Epithelial cell of proximal tubule (primary cell): Measurements from ENCODE around the gene PFKP. TPM values are rescaled to one million over a fixed set of nuclear protein-coding genes. Genes with fewer than 3 reads are reported as not detected.

Experiments used
- DNase-seq: peaks from one replicate; pipeline ENCODE4 v3.0.0-alpha.2; 2011; ENCODE audit warnings: low read depth
- H3K4me3 ChIP-seq: 2 replicates; pipeline ENCODE4 v1.5.1; 2011; ENCODE audit warnings: low read depth, mild to moderate bottlenecking, low read length
- CTCF ChIP-seq: conservative IDR thresholded peaks from 2 replicates; pipeline ENCODE4 v1.5.1; 2012; ENCODE audit warnings: low read depth, mild to moderate bottlenecking, low read length
- total RNA-seq: library from RNA; depleted of rRNA; stranded (reverse); fragments of >200 nt; gene quantifications from 2 replicates; pipeline ENCODE4 v1.2.3, GENCODE V29; 2015

PFKP gene
- total RNA-seq, 1 donor from 2014 or later: 402 TPM

DNA sequence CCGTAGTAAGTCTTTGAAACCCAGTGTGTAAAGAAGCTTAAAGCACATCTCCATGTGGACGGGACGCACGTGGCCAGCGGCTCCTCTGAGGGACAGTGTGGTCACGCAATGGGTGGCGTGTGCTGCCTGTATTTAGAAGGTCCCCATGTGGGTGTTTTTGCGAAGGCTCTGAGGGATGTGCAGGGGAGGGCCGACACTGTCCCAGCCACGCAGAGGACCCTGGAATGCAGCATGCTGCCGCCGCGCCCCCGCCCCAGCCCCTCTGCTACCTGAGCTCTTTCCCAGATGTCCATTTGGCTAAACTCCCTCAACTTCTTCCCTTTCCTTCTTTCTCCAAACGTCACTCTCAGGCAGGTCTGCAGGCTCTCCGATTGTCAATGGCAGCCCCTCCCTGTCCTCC is 8.8 kb downstream of the PFKP start:
- H3K4me3 ChIP-seq: no peak overlapping the region
- DNase-seq: no peak
- TF ChIP-seq CTCF: no peak

GRCh38 chr10:3077509-3077908 is 10.2 kb downstream of the PFKP start:
- no peak for DNase-seq
- no peak for TF ChIP-seq CTCF
- H3K4me3 ChIP-seq: no peak overlapping the region

DNA sequence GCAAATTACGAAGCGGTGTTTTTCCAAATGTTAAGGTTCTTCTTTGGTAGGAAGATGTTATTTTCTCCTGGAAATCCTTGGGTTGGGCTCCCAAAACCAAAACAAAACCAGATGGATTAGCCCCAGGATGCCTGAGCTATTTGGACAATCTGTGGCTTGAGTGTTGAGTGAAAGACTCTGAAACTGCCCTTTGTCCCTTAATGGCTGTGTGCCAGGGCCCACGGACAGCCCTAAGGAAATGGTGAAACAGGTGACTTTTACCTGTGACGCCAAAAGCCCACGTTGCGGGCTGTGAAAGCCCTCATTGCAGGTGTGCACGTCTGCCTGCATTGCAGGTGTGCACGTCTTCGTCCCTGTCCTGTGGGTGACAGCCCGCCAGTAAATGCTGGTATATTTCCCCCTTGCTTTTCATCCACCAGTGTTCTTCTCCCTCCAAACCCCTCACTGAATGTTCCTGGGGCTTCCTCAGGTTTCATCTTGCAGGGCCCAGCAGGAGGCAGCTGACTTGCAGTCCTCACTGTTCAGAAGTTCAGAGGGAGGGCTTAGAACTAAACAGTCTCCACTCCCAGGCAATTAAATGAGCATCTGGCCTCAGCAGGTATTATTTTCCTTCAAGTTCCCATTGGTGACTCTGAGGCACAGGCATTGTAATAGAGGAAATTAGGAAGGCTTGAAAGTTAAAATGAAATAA is 10.7 kb downstream of the PFKP start:
- no peak for TF ChIP-seq CTCF
- H3K4me3 ChIP-seq: no peak overlapping the region
- no peak for DNase-seq

GRCh38 chr10:3081383-3081981 is 14.1 kb downstream of the PFKP start:
- DNase-seq: no peak
- TF ChIP-seq CTCF: no peak

DNA sequence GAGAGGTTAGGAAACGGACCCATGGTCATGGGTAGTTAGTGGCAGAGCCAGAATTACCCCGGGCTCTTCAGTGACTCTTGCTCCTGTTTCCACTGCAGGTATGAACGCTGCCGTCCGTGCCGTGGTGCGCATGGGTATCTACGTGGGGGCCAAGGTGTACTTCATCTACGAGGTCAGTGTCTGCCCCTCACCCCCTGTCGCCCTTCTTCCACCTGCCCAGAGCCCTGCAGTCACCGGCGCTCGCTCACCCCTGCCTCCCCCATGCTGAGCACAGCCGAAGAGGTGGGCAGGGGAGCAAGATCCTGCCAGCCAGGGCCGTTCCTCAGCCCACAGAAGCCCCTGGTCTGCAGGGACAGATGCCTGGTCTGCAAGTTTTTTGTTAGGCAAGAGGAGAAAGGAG is 14.9 kb downstream of the PFKP start:
- TF ChIP-seq CTCF: no peak

More at GRCh38 chr10:3081383-3081981, 14.1 kb downstream of the PFKP start:
- no peak overlapping the region for H3K4me3 ChIP-seq

DNA sequence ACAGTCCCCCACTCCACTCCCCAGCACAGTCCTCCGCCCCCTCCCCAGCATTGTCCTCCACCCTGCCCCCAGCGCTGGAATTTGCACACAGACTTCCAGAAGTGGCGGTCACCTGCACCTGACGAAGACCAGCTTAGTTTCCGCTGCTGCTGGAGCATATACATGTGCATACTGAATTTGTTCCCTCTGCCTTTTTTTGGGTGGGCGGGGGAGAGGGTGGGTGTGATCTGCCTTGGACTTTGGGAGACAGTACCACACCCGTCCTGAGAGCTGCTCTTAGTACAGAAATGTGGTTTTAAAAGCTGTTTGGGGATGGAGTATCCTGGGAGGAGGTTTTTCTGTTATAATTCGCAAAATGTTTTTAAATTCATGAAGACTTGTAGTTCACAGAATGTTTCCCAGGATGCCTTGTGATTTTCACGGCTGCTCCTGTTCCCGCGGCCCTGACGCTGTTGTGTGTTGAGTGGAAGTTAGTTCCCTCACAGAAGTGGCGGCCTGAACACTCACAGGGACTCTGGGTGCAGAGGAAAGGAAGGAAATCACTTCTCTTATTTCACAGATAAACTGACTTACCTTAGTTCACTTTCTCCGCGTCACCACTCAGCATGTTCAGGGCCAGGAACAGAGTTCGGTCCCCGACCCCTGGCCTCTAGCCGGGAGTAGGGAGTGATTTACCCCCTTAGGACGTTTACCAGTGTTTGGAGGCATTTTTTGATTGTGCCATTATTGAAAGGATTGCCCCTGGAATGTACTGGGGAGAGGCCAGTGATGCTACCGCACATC is 18.6 kb downstream of the PFKP start:
- no peak for DNase-seq
- H3K4me3 ChIP-seq: no peak overlapping the region
- TF ChIP-seq CTCF: no peak

More for the DNA sequence above, 14.9 kb downstream of the PFKP start:
- H3K4me3 ChIP-seq: no peak overlapping the region
- no peak for DNase-seq
